Vagina (tissue), 2 donors: Measurements from ENCODE around the gene VDR. TPM values are rescaled to one million over a fixed set of nuclear protein-coding genes. Genes with fewer than 3 reads are reported as not detected.

Source experiments
- DNase-seq, 2 donors: peaks; one replicate each; pipeline ENCODE4 v3.0.0-alpha.2; 2017; ENCODE audit errors: extremely low spot score in 2 of 2
- H3K27ac ChIP-seq: fragments of 200-600 bp; sonication (generic); one replicate; pipeline ENCODE4 v1.5.1; 2019
- H3K27me3 ChIP-seq: fragments of 200-600 bp; sonication (generic); one replicate; pipeline ENCODE4 v1.5.1; 2019
- H3K36me3 ChIP-seq, 2 donors: fragments of 200-600 bp; sonication (generic); one replicate each; pipeline ENCODE4 v1.5.1; 2017 to 2019
- H3K4me1 ChIP-seq: fragments of 200-600 bp; sonication (generic); one replicate; pipeline ENCODE4 v1.5.1; 2019
- H3K4me3 ChIP-seq, 2 donors: fragments of 200-600 bp; sonication (generic); 1 replicate in 1 of 2; 2 replicates in 1 of 2; pipeline ENCODE4 v1.5.1; 2016 to 2019
- H3K9me3 ChIP-seq: fragments of 200-600 bp; sonication (generic); one replicate; pipeline ENCODE4 v1.5.1; 2019
- CTCF ChIP-seq, 3 experiments: fragments of 450-650 bp in 2 of 3; fragments of 200-600 bp in 1 of 3; sonication (generic) in 1 of 3; IDR thresholded peaks; one replicate each; pipeline ENCODE4 v1.5.1; 2017 to 2019; ENCODE audit warnings: antibody characterized with exemption in 3 of 3, mild to moderate bottlenecking in 2 of 3, moderate library complexity in 2 of 3
- POLR2A ChIP-seq, 2 donors: fragments of 450-650 bp; IDR thresholded peaks; one replicate each; pipeline ENCODE4 v1.6.1; 2017; ENCODE audit warnings: antibody characterized with exemption in 2 of 2, mild to moderate bottlenecking in 2 of 2, moderate library complexity in 2 of 2
- POLR2AphosphoS5 ChIP-seq, 2 donors: sonication (generic); formaldehyde crosslinking; IDR thresholded peaks; one replicate each; pipeline ENCODE4 v1.9.0; 2017; ENCODE audit warnings: antibody characterized with exemption in 2 of 2, mild to moderate bottlenecking in 2 of 2, low read depth in 1 of 2; ENCODE audit not compliant: insufficient read depth in 1 of 2
- intact Hi-C: fragments of 100-400 bp; cut with DNase I; formaldehyde crosslinking; loops from one replicate; pipeline ENCODE4 v1.15.1; 2023
- total RNA-seq: library from RNA; depleted of rRNA; stranded (reverse); fragments of >200 nt; gene quantifications from one replicate; pipeline ENCODE4 v1.2.3, GENCODE V29; 2016

Gene VDR
- total RNA-seq, 1 donor from 2014 or later, result 23.6 TPM

DNA sequence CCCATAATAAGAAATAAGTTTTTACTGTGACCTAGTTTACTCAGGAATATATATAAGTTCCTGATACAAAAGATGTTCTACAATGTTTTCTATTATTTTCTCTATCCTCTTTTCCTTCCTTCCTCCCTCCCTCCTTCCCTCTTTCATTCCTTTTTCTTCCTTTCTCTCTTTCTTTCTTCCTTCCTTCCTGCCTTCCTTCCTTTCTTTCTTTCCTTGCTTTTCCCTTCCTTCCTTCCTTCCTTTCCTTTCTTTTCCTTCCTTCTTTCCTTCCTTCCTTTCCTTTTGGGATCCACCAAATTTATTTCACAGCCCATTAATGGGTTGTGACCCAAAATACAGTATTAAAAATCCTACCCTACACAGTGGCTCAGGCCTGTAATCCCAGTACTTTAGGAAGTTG is 3.9 kb upstream of the VDR start:
- Histone ChIP-seq H3K4me3 (no peak overlapping the region), H3K36me3 (no peaks in the 10 kb centered on the region), H3K27ac (no peak overlapping the region), H3K9me3 (no peaks in the 10 kb centered on the region), H3K4me1 (peaks cover 9% of the 10 kb centered on the region), H3K27me3 (no peaks in the 10 kb centered on the region)
- TF ChIP-seq CTCF (IDR thresholded peaks at IDR 0.05) (no peak), POLR2A (IDR thresholded peaks at IDR 0.05) (no peak), POLR2AphosphoS5 (IDR thresholded peaks at IDR 0.05; ENCODE audit: insufficient read depth in 1 of 2, low read depth in 1 of 2) (no peak)
- intact Hi-C loops, result no loop called here
- DNase-seq, result no peak

- intact Hi-C loops, result no loop called here
- Histone ChIP-seq H3K36me3 (no peaks in the 10 kb centered on the region), H3K27ac (no peak overlapping the region), H3K4me3 (no peak overlapping the region), H3K27me3 (no peaks in the 10 kb centered on the region), H3K9me3 (no peaks in the 10 kb centered on the region), H3K4me1 (peaks cover 17% of the 10 kb centered on the region)
- TF ChIP-seq POLR2A (IDR thresholded peaks at IDR 0.05) (no peak), CTCF (IDR thresholded peaks at IDR 0.05) (no peak), POLR2AphosphoS5 (IDR thresholded peaks at IDR 0.05; ENCODE audit: insufficient read depth in 1 of 2, low read depth in 1 of 2) (no peak)
- DNase-seq, result peak; percentile 34 to 47
Measured at GRCh38 chr12:47907851-47908454, 3.2 kb upstream of the VDR start.

GRCh38 chr12:47903927-47904712 is 674 bp downstream of the VDR start:
- Histone ChIP-seq H3K27me3 (no peaks in the 10 kb centered on the region), H3K4me3 (peak overlapping the region; percentile 56 to 61), H3K27ac (peak overlapping the region; percentile 60), H3K9me3 (no peaks in the 10 kb centered on the region), H3K4me1 (peaks cover 43% of the 10 kb centered on the region), H3K36me3 (no peaks in the 10 kb centered on the region)
- intact Hi-C loops, result no loop called here
- DNase-seq, result peak in 1 of 2 donors; percentile 86
- TF ChIP-seq POLR2AphosphoS5 (IDR thresholded peaks at IDR 0.05; ENCODE audit: insufficient read depth in 1 of 2, low read depth in 1 of 2), result peak in 1 of 2 donors; percentile 30
- TF ChIP-seq POLR2A (IDR thresholded peaks at IDR 0.05), result no peak

DNA sequence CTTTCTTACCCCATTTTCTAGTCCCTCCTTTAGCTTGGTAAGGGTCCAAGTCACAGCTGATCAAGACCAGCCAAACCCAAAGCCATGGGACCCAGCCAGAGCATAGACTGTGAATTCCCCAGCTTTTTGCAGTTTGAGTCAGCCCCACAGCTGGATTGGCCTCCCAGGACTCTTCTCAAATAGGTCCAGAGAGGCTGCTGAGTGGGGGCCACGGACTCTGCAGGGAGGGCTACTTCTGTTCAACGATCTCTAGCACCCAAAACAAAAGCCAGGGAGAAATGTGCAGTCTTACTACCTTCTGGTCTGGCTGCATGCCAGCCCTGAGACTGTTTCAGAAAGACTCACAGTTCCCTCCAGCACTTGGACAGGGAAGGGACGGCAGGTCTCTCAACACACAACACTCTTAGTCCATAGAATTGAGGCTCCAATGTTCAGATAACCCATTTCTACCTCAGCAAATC is 1.6 kb downstream of the VDR start:
- Histone ChIP-seq H3K27me3 (no peaks in the 10 kb centered on the region), H3K4me3 (peak overlapping the region in 1 of 2 donors; percentile 56), H3K4me1 (peaks cover 43% of the 10 kb centered on the region), H3K27ac (peak overlapping the region; percentile 60), H3K36me3 (no peaks in the 10 kb centered on the region), H3K9me3 (no peaks in the 10 kb centered on the region)
- intact Hi-C loops, result no loop called here
- TF ChIP-seq POLR2AphosphoS5 (IDR thresholded peaks at IDR 0.05; ENCODE audit: insufficient read depth in 1 of 2, low read depth in 1 of 2), result no peak
- TF ChIP-seq CTCF (IDR thresholded peaks at IDR 0.05), result no peak
- no peak for TF ChIP-seq POLR2A (IDR thresholded peaks at IDR 0.05)
- DNase-seq, result no peak

DNA sequence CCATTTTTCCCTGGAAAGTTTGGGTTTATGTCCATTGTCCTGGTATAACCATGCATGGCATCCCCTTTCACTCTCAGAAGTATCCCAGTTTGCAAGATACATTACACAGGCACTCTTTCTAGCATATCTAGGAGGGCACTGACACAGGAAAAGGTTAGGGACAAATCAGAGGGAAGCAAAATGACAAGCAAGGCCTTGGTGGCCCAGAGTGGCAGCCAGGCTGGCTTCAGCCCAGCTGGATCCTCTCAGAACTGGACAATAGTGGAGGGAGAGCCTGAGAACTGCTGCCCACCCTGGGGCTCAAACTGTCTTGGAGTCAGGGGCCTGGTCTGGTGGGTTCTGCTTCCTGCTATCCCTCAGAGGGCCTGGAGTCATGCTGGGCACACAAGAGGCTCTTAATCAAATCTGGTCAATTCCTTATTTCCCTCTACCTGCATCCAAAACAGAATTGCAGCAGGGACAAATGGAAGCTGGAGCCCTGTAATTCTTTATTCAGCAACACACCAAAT is 2.6 kb downstream of the VDR start:
- Histone ChIP-seq H3K27me3 (no peaks in the 10 kb centered on the region), H3K4me3 (no peak overlapping the region), H3K27ac (no peak overlapping the region), H3K36me3 (no peaks in the 10 kb centered on the region), H3K9me3 (no peaks in the 10 kb centered on the region), H3K4me1 (peaks cover 43% of the 10 kb centered on the region)
- intact Hi-C loops, result no loop called here
- no peak for DNase-seq
- TF ChIP-seq POLR2AphosphoS5 (IDR thresholded peaks at IDR 0.05; ENCODE audit: insufficient read depth in 1 of 2, low read depth in 1 of 2), result no peak
- no peak for TF ChIP-seq CTCF (IDR thresholded peaks at IDR 0.05)
- TF ChIP-seq POLR2A (IDR thresholded peaks at IDR 0.05), result no peak
